ENCODE data around the gene TACR1. TPM values are rescaled to one million over a fixed set of nuclear protein-coding genes. Genes with fewer than 3 reads are reported as not detected.
"Not testable (repeated sequence)": the region's sequence is repeated elsewhere in the genome, so short reads cannot be mapped to it uniquely, and the experiment has no call there.

The TACR1 gene
- total RNA-seq, 4 donors from 2014 or later: 0.04 to 3.6 (median 1.2) TPM

DNA sequence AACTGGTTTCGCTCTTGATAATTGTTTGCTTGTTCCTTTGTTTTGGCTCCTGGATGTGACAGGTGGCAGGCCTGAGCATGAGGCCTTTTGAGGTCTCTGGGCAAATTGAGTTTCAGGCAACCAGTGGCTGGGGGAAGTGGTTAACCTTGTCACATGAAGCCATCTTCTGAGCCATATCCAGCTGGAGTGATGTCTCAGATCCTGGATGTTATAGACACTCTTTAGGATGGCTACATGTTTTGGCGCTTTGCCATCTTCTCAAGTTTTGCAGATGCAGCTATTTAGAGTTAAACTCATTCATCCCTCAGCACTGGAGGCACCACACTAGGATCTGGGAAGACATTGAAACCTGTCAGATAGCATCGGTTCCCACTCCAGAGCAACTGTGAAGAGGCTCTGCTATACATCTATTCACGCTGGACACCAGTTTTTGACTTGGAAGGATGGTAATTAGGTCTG lies 25.3 kb upstream of the TACR1 start:
- Histone ChIP-seq H3K9me3 (no peaks in the 10 kb centered on the region), H3K4me3 (no peak overlapping the region), H3K27ac (no peak overlapping the region), H3K36me3 (no peaks in the 10 kb centered on the region), H3K27me3 (no peaks in the 10 kb centered on the region), H3K4me1 (no peaks in the 10 kb centered on the region)
- TF ChIP-seq, protein P1, sequence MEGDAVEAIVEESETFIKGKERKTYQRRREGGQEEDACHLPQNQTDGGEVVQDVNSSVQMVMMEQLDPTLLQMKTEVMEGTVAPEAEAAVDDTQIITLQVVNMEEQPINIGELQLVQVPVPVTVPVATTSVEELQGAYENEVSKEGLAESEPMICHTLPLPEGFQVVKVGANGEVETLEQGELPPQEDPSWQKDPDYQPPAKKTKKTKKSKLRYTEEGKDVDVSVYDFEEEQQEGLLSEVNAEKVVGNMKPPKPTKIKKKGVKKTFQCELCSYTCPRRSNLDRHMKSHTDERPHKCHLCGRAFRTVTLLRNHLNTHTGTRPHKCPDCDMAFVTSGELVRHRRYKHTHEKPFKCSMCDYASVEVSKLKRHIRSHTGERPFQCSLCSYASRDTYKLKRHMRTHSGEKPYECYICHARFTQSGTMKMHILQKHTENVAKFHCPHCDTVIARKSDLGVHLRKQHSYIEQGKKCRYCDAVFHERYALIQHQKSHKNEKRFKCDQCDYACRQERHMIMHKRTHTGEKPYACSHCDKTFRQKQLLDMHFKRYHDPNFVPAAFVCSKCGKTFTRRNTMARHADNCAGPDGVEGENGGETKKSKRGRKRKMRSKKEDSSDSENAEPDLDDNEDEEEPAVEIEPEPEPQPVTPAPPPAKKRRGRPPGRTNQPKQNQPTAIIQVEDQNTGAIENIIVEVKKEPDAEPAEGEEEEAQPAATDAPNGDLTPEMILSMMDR (IDR thresholded peaks at IDR 0.05): no peak
- no peak for TF ChIP-seq POLR2A (IDR thresholded peaks at IDR 0.05)
- intact Hi-C loops (cut with DNase I): no loop called here
- 64 to 83% methylated on average over 4 of the region's 4 CpGs for WGBS, 2 donors
- DNase-seq: no peak

DNA sequence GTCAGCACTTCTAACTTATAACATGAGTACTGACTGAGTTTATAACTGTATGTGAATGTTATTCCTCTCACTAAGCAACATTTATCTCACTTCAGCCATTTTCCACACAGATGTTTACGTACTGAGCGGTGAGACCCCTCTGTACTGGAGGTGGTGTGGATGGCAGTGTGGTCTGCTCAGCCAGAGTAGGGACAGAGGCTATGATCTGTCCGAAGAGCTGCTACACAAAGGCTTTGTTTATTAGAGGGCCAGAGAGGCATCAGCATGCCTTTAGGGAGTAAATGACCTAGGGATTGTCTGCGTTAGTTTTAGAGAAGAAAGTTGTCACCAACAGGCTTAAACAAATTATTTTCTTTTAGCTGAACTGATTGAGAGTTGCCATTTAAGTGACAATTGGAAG lies 23.2 kb upstream of the TACR1 start:
- intact Hi-C loops (cut with DNase I): no loop called here
- 64 to 85% methylated on average over 4 of the region's 4 CpGs for WGBS, 2 donors
- H3K27ac ChIP-seq: no peak overlapping the region
- H3K27me3 ChIP-seq: no peaks in the 10 kb centered on the region
- H3K4me1 ChIP-seq: no peaks in the 10 kb centered on the region
- H3K36me3 ChIP-seq: no peaks in the 10 kb centered on the region
- TF ChIP-seq POLR2A (IDR thresholded peaks at IDR 0.05): no peak
- TF ChIP-seq, protein P1 (IDR thresholded peaks at IDR 0.05): no peak
- no peaks in the 10 kb centered on the region for H3K9me3 ChIP-seq
- no peak overlapping the region for H3K4me3 ChIP-seq
- DNase-seq: no peak

DNA sequence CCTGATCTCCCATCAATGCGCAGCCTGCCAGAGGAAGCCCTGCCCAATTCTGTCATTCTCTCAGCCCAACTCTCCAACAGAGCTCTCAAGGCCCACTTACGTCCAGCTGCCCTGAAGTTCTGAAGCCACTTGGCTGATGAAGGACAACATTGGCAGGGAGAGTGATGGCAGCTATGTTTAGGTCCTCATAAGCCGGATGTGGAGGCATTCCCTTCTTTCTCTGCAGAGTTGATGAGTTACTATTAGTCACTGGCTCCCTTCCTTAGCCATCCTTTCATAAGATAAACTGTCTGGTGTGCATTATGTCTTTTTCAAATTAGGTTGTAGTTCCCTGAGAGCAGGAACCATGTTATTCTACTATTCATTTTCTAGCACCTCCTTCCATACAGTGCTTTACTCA lies 22.5 kb upstream of the TACR1 start:
- no peaks in the 10 kb centered on the region for H3K36me3 ChIP-seq
- H3K4me1 ChIP-seq: no peaks in the 10 kb centered on the region
- no peak overlapping the region for H3K4me3 ChIP-seq
- intact Hi-C loops (cut with DNase I): no loop called here
- no peaks in the 10 kb centered on the region for H3K9me3 ChIP-seq
- no peak for DNase-seq
- no peaks in the 10 kb centered on the region for H3K27me3 ChIP-seq
- TF ChIP-seq, protein P1 (IDR thresholded peaks at IDR 0.05): no peak
- no peak for TF ChIP-seq POLR2A (IDR thresholded peaks at IDR 0.05)
- 78 to 88% methylated on average over 3 of the region's 3 CpGs for whole genome bisulfite sequencing, 2 donors
- H3K27ac ChIP-seq: no peak overlapping the region

DNA sequence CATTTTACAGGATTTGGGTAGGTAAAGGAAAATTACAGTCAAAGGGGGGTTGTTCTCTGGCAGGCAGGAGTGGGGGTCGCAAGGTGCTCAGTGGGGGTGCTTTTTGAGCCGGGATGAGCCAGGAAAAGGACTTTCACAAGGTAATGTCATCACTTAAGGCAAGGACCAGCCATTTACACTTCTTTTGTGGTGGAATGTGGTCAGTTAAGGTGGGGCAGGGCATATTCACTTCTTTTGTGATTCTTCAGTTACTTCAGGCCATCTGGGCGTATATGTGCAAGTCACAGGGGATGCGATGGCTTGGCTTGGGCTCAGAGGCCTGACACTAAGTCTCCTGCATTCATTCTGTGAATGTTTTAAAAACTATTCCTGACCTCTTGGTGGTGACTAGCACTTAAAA lies 19.9 kb upstream of the TACR1 start:
- H3K36me3 ChIP-seq; intact Hi-C loops (cut with DNase I); H3K4me1 ChIP-seq; DNase-seq; H3K27me3 ChIP-seq; H3K4me3 ChIP-seq; H3K9me3 ChIP-seq; H3K27ac ChIP-seq: not testable (repeated sequence)
- 79 to 88% methylated on average over 3 of the region's 4 CpGs for WGBS, 2 donors

DNA sequence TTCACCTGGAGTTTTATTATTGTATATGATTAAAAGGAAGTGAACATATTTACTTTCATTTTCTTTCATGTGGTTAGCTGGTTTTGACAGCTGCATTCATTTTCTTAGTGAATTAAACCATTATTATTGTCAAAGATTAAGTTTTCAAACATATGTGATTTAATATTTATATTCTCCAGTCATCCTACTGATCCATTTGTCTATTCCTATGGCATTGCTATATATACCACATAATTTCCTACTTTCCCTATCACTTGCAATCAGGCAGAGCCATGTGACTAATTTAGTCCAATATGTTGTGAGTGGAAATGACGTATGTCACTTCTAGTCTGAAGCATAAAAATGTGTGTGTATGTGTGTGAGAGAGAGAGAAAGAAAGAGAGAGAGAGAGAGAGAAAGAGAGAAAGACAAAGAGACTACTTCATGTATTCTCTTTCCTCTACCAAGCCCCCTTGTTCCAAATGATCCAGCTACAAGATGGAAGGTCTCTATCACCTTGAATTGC lies 12.0 kb upstream of the TACR1 start:
- no peak for TF ChIP-seq POLR2A (IDR thresholded peaks at IDR 0.05)
- TF ChIP-seq, protein P1 (IDR thresholded peaks at IDR 0.05): no peak
- intact Hi-C loops (cut with DNase I): no loop called here
- DNase-seq: no peak
- H3K4me1 ChIP-seq: no peaks in the 10 kb centered on the region
- H3K4me3 ChIP-seq: no peak overlapping the region
- no peaks in the 10 kb centered on the region for H3K27me3 ChIP-seq
- no peaks in the 10 kb centered on the region for H3K36me3 ChIP-seq
- H3K9me3 ChIP-seq: no peaks in the 10 kb centered on the region
- no peak overlapping the region for H3K27ac ChIP-seq
- 29 to 50% methylated on average over 1 of the region's 1 CpG for WGBS, 2 donors

DNA sequence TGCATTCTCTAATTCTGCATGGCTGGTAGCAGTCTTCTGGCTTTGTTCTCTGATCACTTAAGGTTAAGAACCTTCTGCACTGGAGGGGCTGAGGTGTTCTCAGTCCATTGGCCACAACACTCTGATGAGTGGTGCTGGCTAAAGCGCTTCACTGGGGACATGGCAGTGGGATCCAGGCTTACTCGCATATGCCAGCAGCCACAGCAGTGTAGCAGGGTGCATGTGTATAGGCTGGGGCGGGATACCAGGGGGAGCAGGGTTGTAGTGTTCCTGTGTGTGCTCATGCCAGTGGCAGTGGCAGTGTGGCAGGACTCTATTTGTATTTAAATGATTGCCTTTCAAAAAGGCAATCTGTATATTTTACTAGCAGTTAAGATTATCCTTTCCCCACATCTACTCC lies 11.1 kb upstream of the TACR1 start:
- WGBS, 2 donors: 88 to 97% methylated on average over 3 of the region's 3 CpGs
- no peaks in the 10 kb centered on the region for H3K4me1 ChIP-seq
- H3K27me3 ChIP-seq: no peaks in the 10 kb centered on the region
- no peaks in the 10 kb centered on the region for H3K36me3 ChIP-seq
- H3K9me3 ChIP-seq: no peaks in the 10 kb centered on the region
- no peak for DNase-seq
- no peak overlapping the region for H3K4me3 ChIP-seq
- intact Hi-C loops (cut with DNase I): no loop called here
- no peak overlapping the region for H3K27ac ChIP-seq
- no peak for TF ChIP-seq POLR2A (IDR thresholded peaks at IDR 0.05)
- TF ChIP-seq, protein P1 (IDR thresholded peaks at IDR 0.05): no peak

Measured in esophagus squamous epithelium (tissue), 5 donors.